Esophagus muscularis mucosa (tissue), 4 donors: ENCODE measurements around the gene MEIOB. TPM values are rescaled to one million over a fixed set of nuclear protein-coding genes. Genes with fewer than 3 reads are reported as not detected.
A peak's percentile ranks its signal among the peaks of the same experiment; 100 is the strongest.

ENCODE experiments used
- DNase-seq: peaks from one replicate; pipeline ENCODE4 v3.0.0-alpha.2; 2017; ENCODE audit errors: extremely low spot score
- H3K27ac ChIP-seq, 4 donors: fragments of 200-600 bp; sonication (generic); replicated peaks in 1 of 4; 1 replicate in 3 of 4; 2 replicates in 1 of 4; pipeline ENCODE4 v1.5.1; 2016 to 2019; ENCODE audit warnings: mild to moderate bottlenecking in 1 of 4
- H3K27me3 ChIP-seq, 4 donors: fragments of 200-600 bp; sonication (generic); one replicate each; pipeline versions ENCODE4 v1.5.1 to v1.6.0; 2016 to 2019
- H3K36me3 ChIP-seq, 4 donors: fragments of 200-600 bp; sonication (generic); one replicate each; pipeline ENCODE4 v1.5.1; 2016 to 2019
- H3K4me1 ChIP-seq, 4 donors: fragments of 200-600 bp; sonication (generic); one replicate each; pipeline ENCODE4 v1.5.1; 2016 to 2019
- H3K4me3 ChIP-seq, 4 donors: fragments of 200-600 bp; sonication (generic); 1 replicate in 2 of 4; 2 replicates in 2 of 4; pipeline ENCODE4 v1.5.1; 2016 to 2019; ENCODE audit warnings: mild to moderate bottlenecking in 4 of 4, moderate library complexity in 1 of 4
- H3K9me3 ChIP-seq, 4 donors: fragments of 200-600 bp; sonication (generic); 1 replicate in 3 of 4; 2 replicates in 1 of 4; pipeline ENCODE4 v1.5.1; 2016 to 2019
- CTCF ChIP-seq, 3 experiments: fragments of 200-600 bp in 2 of 3; fragments of 450-650 bp in 1 of 3; sonication (generic) in 2 of 3; IDR thresholded peaks; one replicate each; pipeline ENCODE4 v1.5.1; 2017 to 2019; ENCODE audit warnings: antibody characterized with exemption in 3 of 3, mild to moderate bottlenecking in 2 of 3, moderate library complexity in 1 of 3
- EP300 ChIP-seq: sonication (generic); formaldehyde crosslinking; IDR thresholded peaks from one replicate; pipeline ENCODE4 v1.6.1; 2017; ENCODE audit warnings: antibody characterized with exemption
- POLR2A ChIP-seq: fragments of 450-650 bp; IDR thresholded peaks from one replicate; pipeline ENCODE4 v1.6.1; 2017; ENCODE audit warnings: antibody characterized with exemption, moderate library complexity, mild to moderate bottlenecking, low read depth
- POLR2AphosphoS5 ChIP-seq, 2 donors: sonication (generic); formaldehyde crosslinking; IDR thresholded peaks; one replicate each; pipeline ENCODE4 v1.6.1; 2017; ENCODE audit warnings: antibody characterized with exemption in 2 of 2
- WGBS: methylation state at CpG from one replicate; pipeline ENCODE4 v1.1.5; 2018; 5-methylcytosine and 5-hydroxymethylcytosine counted together
- intact Hi-C: fragments of 100-400 bp; cut with DNase I; formaldehyde crosslinking; loops from one replicate; pipeline ENCODE4 v1.15.1; 2023
- total RNA-seq, 4 donors: library from RNA; depleted of rRNA; stranded (reverse); fragments of >200 nt; gene quantifications; one replicate each; pipeline versions ENCODE4 v1.1.0 to v1.2.1, GENCODE V29; 2016

Gene MEIOB
- total RNA-seq, 4 donors from 2014 or later, result not detected

GRCh38 chr16:1816396-1817275 lies 55.3 kb downstream of the MEIOB start:
- WGBS, result 96% methylated on average over 30 of the region's 40 CpGs
- intact Hi-C loops, result no loop called here
- H3K27ac ChIP-seq, result no peak overlapping the region
- peaks cover 0 to 11% (median 10%) of the 10 kb centered on the region in 4 donors for H3K4me1 ChIP-seq
- no peak overlapping the region for H3K4me3 ChIP-seq
- no peaks in the 10 kb centered on the region for H3K27me3 ChIP-seq
- H3K36me3 ChIP-seq, result peaks cover 46 to 85% (median 80%) of the 10 kb centered on the region in 4 donors
- TF ChIP-seq CTCF (IDR thresholded peaks at IDR 0.05), result no peak
- no peak for TF ChIP-seq EP300
- no peak for TF ChIP-seq POLR2A
- no peak for TF ChIP-seq POLR2AphosphoS5 (IDR thresholded peaks at IDR 0.05)
- no peak for DNase-seq
- H3K9me3 ChIP-seq, result no peaks in the 10 kb centered on the region

GRCh38 chr16:1815461-1815860 lies 56.5 kb downstream of the MEIOB start:
- H3K4me3 ChIP-seq, result no peak overlapping the region
- H3K36me3 ChIP-seq, result peaks cover 36 to 85% (median 75%) of the 10 kb centered on the region in 4 donors
- WGBS, result 89% methylated on average over 11 of the region's 11 CpGs
- no peak overlapping the region for H3K27ac ChIP-seq
- no peak for DNase-seq
- H3K9me3 ChIP-seq, result no peaks in the 10 kb centered on the region
- intact Hi-C loops, result no loop called here
- peaks cover 0 to 11% (median 10%) of the 10 kb centered on the region in 4 donors for H3K4me1 ChIP-seq
- H3K27me3 ChIP-seq, result no peaks in the 10 kb centered on the region
- TF ChIP-seq EP300, result no peak
- TF ChIP-seq POLR2AphosphoS5 (IDR thresholded peaks at IDR 0.05), result no peak
- no peak for TF ChIP-seq CTCF (IDR thresholded peaks at IDR 0.05)
- no peak for TF ChIP-seq POLR2A

GRCh38 chr16:1812732-1813163 lies 59.2 kb downstream of the MEIOB start:
- TF ChIP-seq EP300 (no peak), POLR2A (no peak), POLR2AphosphoS5 (IDR thresholded peaks at IDR 0.05) (peak in 1 of 2 donors; percentile 52), CTCF (IDR thresholded peaks at IDR 0.05) (peak; percentile 40 to 68 (median 50))
- H3K9me3 ChIP-seq, result no peaks in the 10 kb centered on the region
- 11% methylated on average over 9 of the region's 17 CpGs for WGBS
- intact Hi-C loops, result no loop called here
- no peak overlapping the region for H3K4me3 ChIP-seq
- DNase-seq, result peak; percentile 93
- peaks cover 39 to 84% (median 73%) of the 10 kb centered on the region in 4 donors for H3K36me3 ChIP-seq
- peak overlapping the region in 1 of 4 donors; percentile 47 for H3K27ac ChIP-seq
- H3K27me3 ChIP-seq, result no peaks in the 10 kb centered on the region
- H3K4me1 ChIP-seq, result peaks cover 0 to 11% (median 10%) of the 10 kb centered on the region in 4 donors

DNA sequence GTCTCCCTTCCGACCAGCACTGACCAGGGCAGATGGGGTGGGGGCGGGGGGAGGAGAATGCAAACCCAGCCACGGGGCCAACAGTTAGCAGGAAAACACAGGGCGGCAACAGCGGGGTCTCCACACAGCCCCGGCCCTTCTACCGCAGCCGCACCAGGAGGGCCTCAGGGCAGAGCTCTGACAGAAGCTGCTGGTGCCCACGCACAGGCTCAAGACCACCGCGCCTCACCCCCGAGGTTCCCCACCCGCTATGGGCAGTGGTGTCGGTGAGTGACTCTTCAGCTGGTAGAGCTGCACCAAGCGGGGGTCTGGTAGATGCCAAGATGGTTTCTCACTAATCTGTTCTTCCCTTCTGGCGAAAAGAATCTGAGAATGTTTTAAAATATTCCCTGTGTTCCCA lies 61.4 kb downstream of the MEIOB start:
- 93% methylated on average over 11 of the region's 16 CpGs for WGBS
- H3K4me3 ChIP-seq, result no peak overlapping the region
- no peaks in the 10 kb centered on the region for H3K27me3 ChIP-seq
- DNase-seq, result no peak
- H3K4me1 ChIP-seq, result peaks cover 0 to 11% (median 10%) of the 10 kb centered on the region in 4 donors
- no peak overlapping the region for H3K27ac ChIP-seq
- peaks cover 33 to 84% (median 67%) of the 10 kb centered on the region in 4 donors for H3K36me3 ChIP-seq
- H3K9me3 ChIP-seq, result no peaks in the 10 kb centered on the region
- intact Hi-C loops, result no loop called here
- TF ChIP-seq EP300 (no peak), POLR2A (no peak), CTCF (IDR thresholded peaks at IDR 0.05) (no peak), POLR2AphosphoS5 (IDR thresholded peaks at IDR 0.05) (no peak)
